Thyroid gland (tissue), 4 donors: Measurements from ENCODE around the gene OR10J1.
"Not testable (repeated sequence)": the region's sequence is repeated elsewhere in the genome, so short reads cannot be mapped to it uniquely, and the experiment has no call there.

Source experiments
- POLR2A ChIP-seq, 2 donors: fragments of 450-650 bp; IDR thresholded peaks; one replicate each; pipeline ENCODE4 v1.6.1; 2017; ENCODE audit warnings: antibody characterized with exemption in 2 of 2, mild to moderate bottlenecking in 2 of 2, moderate library complexity in 1 of 2
- TF ChIP-seq, protein P1 (sequence below), 6 experiments: fragments of 200-600 bp in 3 of 6; fragments of 450-650 bp in 3 of 6; sonication (generic) in 3 of 6; IDR thresholded peaks; one replicate each; pipeline ENCODE4 v1.5.1; 2016 to 2019; ENCODE audit warnings: antibody characterized with exemption in 6 of 6, mild to moderate bottlenecking in 2 of 6, inconsistent platforms in 1 of 6, moderate library complexity in 1 of 6

DNA sequence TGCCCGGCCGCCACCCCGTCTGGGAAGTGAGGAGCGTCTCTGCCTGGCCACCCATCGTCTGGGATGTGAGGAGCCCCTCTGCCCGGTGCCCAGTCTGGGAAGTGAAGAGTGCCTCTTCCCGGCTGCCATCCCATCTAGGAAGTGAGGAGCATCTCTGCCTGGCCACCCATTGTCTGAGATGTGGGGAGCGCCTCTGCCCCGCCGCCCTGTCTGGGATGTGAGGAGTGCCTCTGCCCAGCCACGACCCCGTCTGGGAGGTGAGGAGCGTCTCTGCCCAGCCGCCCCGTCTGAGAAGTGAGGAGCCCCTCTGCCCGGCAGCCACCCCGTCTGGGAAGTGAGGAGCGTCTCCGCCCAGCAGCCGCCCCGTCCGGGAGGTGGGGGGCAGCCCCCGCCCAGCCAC is 10.1 kb downstream of the OR10J1 start:
- TF ChIP-seq, protein P1, sequence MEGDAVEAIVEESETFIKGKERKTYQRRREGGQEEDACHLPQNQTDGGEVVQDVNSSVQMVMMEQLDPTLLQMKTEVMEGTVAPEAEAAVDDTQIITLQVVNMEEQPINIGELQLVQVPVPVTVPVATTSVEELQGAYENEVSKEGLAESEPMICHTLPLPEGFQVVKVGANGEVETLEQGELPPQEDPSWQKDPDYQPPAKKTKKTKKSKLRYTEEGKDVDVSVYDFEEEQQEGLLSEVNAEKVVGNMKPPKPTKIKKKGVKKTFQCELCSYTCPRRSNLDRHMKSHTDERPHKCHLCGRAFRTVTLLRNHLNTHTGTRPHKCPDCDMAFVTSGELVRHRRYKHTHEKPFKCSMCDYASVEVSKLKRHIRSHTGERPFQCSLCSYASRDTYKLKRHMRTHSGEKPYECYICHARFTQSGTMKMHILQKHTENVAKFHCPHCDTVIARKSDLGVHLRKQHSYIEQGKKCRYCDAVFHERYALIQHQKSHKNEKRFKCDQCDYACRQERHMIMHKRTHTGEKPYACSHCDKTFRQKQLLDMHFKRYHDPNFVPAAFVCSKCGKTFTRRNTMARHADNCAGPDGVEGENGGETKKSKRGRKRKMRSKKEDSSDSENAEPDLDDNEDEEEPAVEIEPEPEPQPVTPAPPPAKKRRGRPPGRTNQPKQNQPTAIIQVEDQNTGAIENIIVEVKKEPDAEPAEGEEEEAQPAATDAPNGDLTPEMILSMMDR (IDR thresholded peaks at IDR 0.05) = not testable (repeated sequence)
- TF ChIP-seq POLR2A (IDR thresholded peaks at IDR 0.05) = not testable (repeated sequence)
